Left ventricle myocardium inferior (tissue), 1 donor: ENCODE data around the gene HNF1A. TPM values are rescaled to one million over a fixed set of nuclear protein-coding genes. Genes with fewer than 3 reads are reported as not detected.

ENCODE experiments used
- DNase-seq: peaks from one replicate; pipeline ENCODE4 v3.0.0-alpha.2; 2020
- H3K27ac ChIP-seq: fragments of 200-600 bp; replicated peaks from 2 replicates; pipeline ENCODE4 v1.8.0; 2021
- H3K27me3 ChIP-seq: fragments of 200-600 bp; 2 replicates; pipeline ENCODE4 v1.8.0; 2021; ENCODE audit warnings: low read depth
- H3K36me3 ChIP-seq: fragments of 200-600 bp; 2 replicates; pipeline ENCODE4 v1.8.0; 2021
- H3K4me1 ChIP-seq: fragments of 200-600 bp; 2 replicates; pipeline ENCODE4 v1.8.0; 2021
- H3K4me3 ChIP-seq: fragments of 200-600 bp; 2 replicates; pipeline ENCODE4 v1.8.0; 2021; ENCODE audit warnings: mild to moderate bottlenecking, moderate library complexity
- H3K9me3 ChIP-seq: fragments of 200-600 bp; replicated peaks from 2 replicates; pipeline ENCODE4 v1.8.0; 2021
- CTCF ChIP-seq: fragments of 200-600 bp; IDR thresholded peaks from 2 replicates; pipeline ENCODE4 v1.8.0; 2021; ENCODE audit warnings: antibody characterized with exemption, mild to moderate bottlenecking, borderline replicate concordance
- intact Hi-C: fragments of 100-400 bp; cut with micrococcal nuclease; formaldehyde crosslinking; loops from one replicate; pipeline ENCODE4 v1.11.0; 2022
- total RNA-seq: library from RNA; stranded (reverse); fragmentation: NEBNext Ultra II Directional; extraction: Animal tissue kit (Norgen Biotek cat#: 25700); gene quantifications from one replicate; pipeline ENCODE4 v1.2.1, GENCODE V29; 2021
- donor health status: DM: no; HTN: yes; CAD: no; lungs with severe emphysema.

Gene HNF1A
- total RNA-seq, 1 donor from 2014 or later, result not detected

GRCh38 chr12:121048442-121048841 lies 70.1 kb downstream of the HNF1A start:
- no peak for TF ChIP-seq CTCF
- no peaks in the 10 kb centered on the region for H3K9me3 ChIP-seq
- intact Hi-C loops, result no loop called here
- no peaks in the 10 kb centered on the region for H3K36me3 ChIP-seq
- peaks cover 8% of the 10 kb centered on the region for H3K4me1 ChIP-seq
- DNase-seq, result no peak
- H3K4me3 ChIP-seq, result no peak overlapping the region
- no peak overlapping the region for H3K27ac ChIP-seq
- peaks cover 8% of the 10 kb centered on the region for H3K27me3 ChIP-seq

GRCh38 chr12:121050725-121051124 lies 72.4 kb downstream of the HNF1A start:
- intact Hi-C loops, result no loop called here
- TF ChIP-seq CTCF, result no peak
- Histone ChIP-seq H3K27ac (no peak overlapping the region), H3K27me3 (no peaks in the 10 kb centered on the region), H3K9me3 (no peaks in the 10 kb centered on the region), H3K36me3 (no peaks in the 10 kb centered on the region), H3K4me1 (peaks cover 8% of the 10 kb centered on the region), H3K4me3 (no peak overlapping the region)
- DNase-seq, result no peak

Other genes starting within 250 kb of the HNF1A start
- gene SPPL3, start 74.2 kb upstream of the HNF1A start, total RNA-seq, result 26.8 TPM
- gene C12orf43, start 37.9 kb downstream of the HNF1A start, total RNA-seq, result 7.6 TPM
- 0.25 TPM for gene OASL, start 60.7 kb downstream of the HNF1A start, total RNA-seq
- 1.6 TPM for gene P2RX7, start 154.3 kb downstream of the HNF1A start, total RNA-seq
- 4.7 TPM for gene P2RX4, start 231.6 kb downstream of the HNF1A start, total RNA-seq